Left lung (tissue), 10 donors: ENCODE measurements around the gene MTA2. TPM values are rescaled to one million over a fixed set of nuclear protein-coding genes. Genes with fewer than 3 reads are reported as not detected.

Source experiments
- ATAC-seq: fragments of 200-7000 bp; cut with Tn5 transposase; one replicate; pipeline ENCODE4 v1.9.1; 2020; ENCODE audit warnings: moderate library complexity
- DNase-seq, 4 donors: peaks; one replicate each; pipeline ENCODE4 v3.0.0-alpha.2; 2013 to 2020
- H3K27ac ChIP-seq, 2 donors: fragments of 200-600 bp; sonication (generic) in 1 of 2; one replicate each; pipeline versions ENCODE4 v1.5.0 to v1.8.0; 2020 to 2021
- H3K27me3 ChIP-seq, 2 donors: fragments of 200-600 bp; sonication (generic) in 1 of 2; one replicate each; pipeline versions ENCODE4 v1.5.0 to v1.8.0; 2020 to 2021
- H3K36me3 ChIP-seq, 2 donors: fragments of 200-600 bp; sonication (generic) in 1 of 2; one replicate each; pipeline versions ENCODE4 v1.5.0 to v1.8.0; 2020 to 2021
- H3K4me1 ChIP-seq, 2 donors: fragments of 200-600 bp; one replicate each; pipeline ENCODE4 v1.8.0; 2021
- H3K4me3 ChIP-seq, 2 donors: fragments of 200-600 bp; sonication (generic) in 1 of 2; one replicate each; pipeline versions ENCODE4 v1.5.0 to v1.8.0; 2020 to 2021; ENCODE audit warnings: mild to moderate bottlenecking in 1 of 2
- H3K9me3 ChIP-seq, 2 donors: fragments of 200-600 bp; sonication (generic) in 1 of 2; one replicate each; pipeline versions ENCODE4 v1.5.0 to v1.8.0; 2020 to 2021
- intact Hi-C, 2 donors: fragments of 100-400 bp; cut with DNase I; formaldehyde crosslinking; loops; one replicate each; pipeline versions ENCODE4 v1.11.2 to v1.14.2; 2022
- polyA plus RNA-seq, 6 donors: library from polyadenylated mRNA; unstranded; fragments of 120-200 nt; gene quantifications; one replicate each; pipeline ENCODE4 v1.2.1, GENCODE V29; 2013; ENCODE audit not compliant: insufficient read length in 6 of 6
- total RNA-seq, 2 donors: library from RNA; stranded (reverse); fragmentation: NEBNext Ultra II Directional; extraction: Animal tissue kit (Norgen Biotek cat#: 25700); gene quantifications; one replicate each; pipeline ENCODE4 v1.2.1, GENCODE V29; 2021
- TF ChIP-seq, protein P1 (sequence below), 2 donors: fragments of 200-600 bp; sonication (generic) in 1 of 2; IDR thresholded peaks; one replicate each; pipeline versions ENCODE4 v1.5.0 to v1.8.0; 2021; ENCODE audit warnings: antibody characterized with exemption in 2 of 2
- donor health status: DM: no; HTN: yes; CAD: no.
- donor health status: DM: no; HTN: no; CAD: no.

Gene MTA2
- total and polyA plus RNA-seq, 8 donors = 67.1 to 110 (median 94.4) TPM

DNA sequence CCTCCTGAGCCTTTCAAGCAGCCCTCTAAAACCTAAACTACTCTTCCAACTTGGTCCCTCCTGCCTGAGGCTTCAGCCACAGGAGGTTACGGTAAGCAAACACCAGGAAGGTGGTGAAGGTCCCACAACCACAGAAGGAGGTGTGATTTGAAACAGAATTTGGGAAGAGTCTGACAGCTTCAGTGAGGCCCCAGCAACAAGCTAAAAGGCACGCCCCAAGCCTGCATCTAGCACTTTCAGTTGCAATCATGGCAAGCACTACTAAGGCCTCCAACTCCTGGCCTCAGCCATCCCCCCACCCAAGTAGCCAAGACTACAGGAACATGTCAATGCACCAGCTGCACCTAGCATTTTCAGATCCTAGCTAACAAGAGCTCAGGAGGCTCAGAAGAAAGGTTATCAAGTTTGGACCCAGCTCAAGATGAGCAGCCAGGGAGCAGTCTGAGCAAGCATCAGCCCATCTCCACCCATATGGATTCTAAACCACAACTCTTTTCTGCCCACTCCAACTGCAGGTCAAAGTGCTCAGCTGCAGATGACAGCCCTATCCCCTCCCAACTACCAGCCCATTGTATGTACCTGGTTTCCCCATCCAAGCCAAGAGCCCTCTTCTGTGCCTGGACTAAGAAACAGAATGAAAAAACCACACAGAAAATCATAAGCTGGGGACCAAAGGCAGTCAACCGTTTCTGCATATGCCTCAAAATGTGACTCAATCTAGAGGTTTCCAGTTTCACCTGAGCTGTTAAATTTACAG, 44.6 kb downstream of the MTA2 start:
- peak overlapping the region; percentile 95 to 97 for H3K27ac ChIP-seq
- TF ChIP-seq, protein P1, sequence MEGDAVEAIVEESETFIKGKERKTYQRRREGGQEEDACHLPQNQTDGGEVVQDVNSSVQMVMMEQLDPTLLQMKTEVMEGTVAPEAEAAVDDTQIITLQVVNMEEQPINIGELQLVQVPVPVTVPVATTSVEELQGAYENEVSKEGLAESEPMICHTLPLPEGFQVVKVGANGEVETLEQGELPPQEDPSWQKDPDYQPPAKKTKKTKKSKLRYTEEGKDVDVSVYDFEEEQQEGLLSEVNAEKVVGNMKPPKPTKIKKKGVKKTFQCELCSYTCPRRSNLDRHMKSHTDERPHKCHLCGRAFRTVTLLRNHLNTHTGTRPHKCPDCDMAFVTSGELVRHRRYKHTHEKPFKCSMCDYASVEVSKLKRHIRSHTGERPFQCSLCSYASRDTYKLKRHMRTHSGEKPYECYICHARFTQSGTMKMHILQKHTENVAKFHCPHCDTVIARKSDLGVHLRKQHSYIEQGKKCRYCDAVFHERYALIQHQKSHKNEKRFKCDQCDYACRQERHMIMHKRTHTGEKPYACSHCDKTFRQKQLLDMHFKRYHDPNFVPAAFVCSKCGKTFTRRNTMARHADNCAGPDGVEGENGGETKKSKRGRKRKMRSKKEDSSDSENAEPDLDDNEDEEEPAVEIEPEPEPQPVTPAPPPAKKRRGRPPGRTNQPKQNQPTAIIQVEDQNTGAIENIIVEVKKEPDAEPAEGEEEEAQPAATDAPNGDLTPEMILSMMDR (IDR thresholded peaks at IDR 0.05) = no peak
- H3K27me3 ChIP-seq = no peaks in the 10 kb centered on the region
- peaks cover 55 to 90% of the 10 kb centered on the region in 2 donors for H3K4me1 ChIP-seq
- no peaks in the 10 kb centered on the region for H3K9me3 ChIP-seq
- peaks cover 0 to 50% of the 10 kb centered on the region in 2 donors for H3K36me3 ChIP-seq
- no peak overlapping the region for H3K4me3 ChIP-seq
- intact Hi-C loops = no loop called here
- no peak for ATAC-seq
- peak in 1 of 4 donors; percentile 11 for DNase-seq

DNA sequence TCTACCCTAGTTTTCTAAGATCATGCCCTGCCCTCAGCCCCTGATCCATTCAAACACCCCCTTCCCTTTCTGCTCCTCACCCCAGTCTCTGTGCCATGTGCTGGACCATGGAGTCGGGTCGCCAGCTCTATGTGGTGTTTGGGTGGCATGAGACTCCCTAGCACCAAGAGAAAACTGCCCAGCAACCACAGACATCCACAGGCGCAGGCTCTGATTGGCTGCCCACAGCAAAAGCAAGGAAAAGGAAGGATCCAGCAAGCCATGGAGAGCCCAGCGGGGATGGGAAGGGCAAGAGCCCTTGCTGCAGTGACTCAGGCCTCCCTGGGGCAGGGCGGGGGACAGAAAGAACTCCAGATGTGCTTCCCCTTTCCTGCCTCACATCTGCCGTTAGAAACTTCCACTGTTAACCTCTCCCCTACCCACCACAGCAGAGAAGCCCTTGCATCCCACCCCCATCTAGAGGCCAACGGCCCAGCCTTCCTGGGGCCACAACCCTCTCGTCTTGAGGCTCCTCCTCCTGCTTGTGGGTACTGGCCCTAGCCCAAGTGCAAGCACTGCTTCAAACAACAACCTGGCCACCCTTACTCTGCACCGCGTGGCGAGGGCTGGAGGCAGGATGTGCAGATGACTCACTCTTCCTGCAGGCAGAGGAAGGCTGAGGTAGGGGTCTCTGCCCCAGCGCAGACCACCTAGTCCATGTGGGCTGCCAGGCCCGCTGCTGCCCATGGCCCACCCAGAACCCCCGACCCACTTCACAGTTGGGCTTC, 45.4 kb downstream of the MTA2 start:
- Histone ChIP-seq H3K36me3 (peaks cover 0 to 42% of the 10 kb centered on the region in 2 donors), H3K27me3 (no peaks in the 10 kb centered on the region), H3K4me3 (peak overlapping the region in 1 of 2 donors; percentile 6), H3K4me1 (peaks cover 62 to 96% of the 10 kb centered on the region in 2 donors), H3K27ac (peak overlapping the region; percentile 95 to 97), H3K9me3 (no peaks in the 10 kb centered on the region)
- intact Hi-C loops = no loop called here
- TF ChIP-seq, protein P1 (IDR thresholded peaks at IDR 0.05) = no peak
- ATAC-seq (peak; percentile 66), DNase-seq (peak in 3 of 4 donors; percentile 86 to 93 (median 93))

DNA sequence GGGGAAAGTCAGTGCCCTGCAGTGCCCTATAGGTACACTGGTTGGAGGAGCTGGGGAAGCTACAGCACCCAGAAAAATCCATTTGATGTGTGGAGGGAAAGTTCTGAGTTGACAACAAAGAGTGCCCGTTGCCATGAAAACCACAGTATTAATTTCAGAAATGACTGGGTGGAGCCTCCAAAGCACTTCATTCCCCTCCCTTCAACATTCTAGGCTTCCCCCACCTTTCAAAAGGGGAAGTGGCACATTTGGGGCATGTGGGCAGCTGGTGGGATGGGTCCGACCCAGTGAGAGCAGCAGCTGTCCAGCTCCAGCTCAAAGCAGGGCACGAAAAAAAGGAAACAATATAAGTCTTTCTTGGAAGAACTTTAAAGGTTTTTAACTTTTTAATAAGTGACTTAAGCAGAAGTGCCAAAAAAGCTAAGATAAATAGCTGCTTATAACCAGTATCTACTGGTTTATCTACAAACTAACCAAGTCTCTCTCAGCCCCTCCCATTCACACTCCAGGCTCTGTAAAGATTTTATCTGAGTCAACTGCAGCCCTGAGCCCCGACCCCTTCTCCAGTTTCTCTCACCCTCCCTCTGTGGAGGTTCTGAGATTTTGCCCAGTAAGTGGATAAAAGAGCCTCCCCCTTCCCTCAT, 46.1 kb downstream of the MTA2 start:
- peak in 3 of 4 donors; percentile 74 to 80 (median 78) for DNase-seq

DNA sequence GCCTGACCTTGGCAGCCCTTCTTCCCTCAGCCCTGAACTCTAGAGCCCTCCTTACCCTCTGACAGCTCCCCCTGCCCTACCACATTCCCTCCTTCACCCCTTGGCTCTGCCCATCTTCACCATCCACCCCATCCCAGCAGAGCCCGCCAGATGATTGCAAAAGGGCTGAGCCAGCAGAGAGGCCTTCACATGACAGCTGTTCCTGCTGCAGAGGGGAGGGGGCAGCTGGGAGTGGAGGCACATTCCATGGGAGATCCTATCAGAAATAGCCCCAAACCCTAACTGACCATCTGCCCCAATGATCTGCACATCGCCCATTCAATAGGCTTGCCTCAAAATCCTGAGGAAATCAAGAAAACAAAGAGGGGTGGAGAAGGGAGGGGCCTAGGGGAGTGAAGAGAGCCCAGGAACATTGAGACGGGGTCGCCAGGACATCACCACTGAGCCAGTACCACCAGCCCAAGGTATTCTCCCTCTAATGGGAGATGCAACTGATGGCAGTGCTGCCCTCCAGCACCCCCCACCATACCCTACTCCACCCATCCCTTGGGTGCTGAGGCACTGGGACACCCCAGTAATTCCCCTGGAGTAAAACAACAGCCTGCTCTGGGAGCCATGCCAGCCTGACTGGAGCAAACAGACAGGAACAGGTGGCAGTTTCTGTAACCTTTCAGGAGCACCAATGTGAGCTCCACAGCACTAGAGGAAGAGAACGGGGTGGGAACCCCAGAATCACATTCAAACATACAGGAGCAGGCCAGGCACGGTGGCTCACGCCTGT, 47.1 kb downstream of the MTA2 start:
- intact Hi-C loops = no loop called here
- Histone ChIP-seq H3K4me1 (peaks cover 54 to 94% of the 10 kb centered on the region in 2 donors), H3K9me3 (no peaks in the 10 kb centered on the region), H3K4me3 (no peak overlapping the region), H3K36me3 (peaks cover 0 to 25% of the 10 kb centered on the region in 2 donors), H3K27me3 (no peaks in the 10 kb centered on the region), H3K27ac (peak overlapping the region; percentile 95 to 97)
- ATAC-seq = no peak
- TF ChIP-seq, protein P1 (IDR thresholded peaks at IDR 0.05) = no peak
- no peak for DNase-seq

More for the DNA sequence above, 46.1 kb downstream of the MTA2 start:
- ATAC-seq = peak; percentile 8
- Histone ChIP-seq H3K27me3 (no peaks in the 10 kb centered on the region), H3K4me3 (peak overlapping the region in 1 of 2 donors; percentile 6), H3K9me3 (no peaks in the 10 kb centered on the region), H3K27ac (peak overlapping the region; percentile 95 to 97), H3K36me3 (peaks cover 0 to 35% of the 10 kb centered on the region in 2 donors), H3K4me1 (peaks cover 57 to 96% of the 10 kb centered on the region in 2 donors)
- intact Hi-C loops = no loop called here
- TF ChIP-seq, protein P1 (IDR thresholded peaks at IDR 0.05) = no peak
